GM23248 (cell line): ENCODE results near the gene PDE10A. TPM values are rescaled to one million over a fixed set of nuclear protein-coding genes. Genes with fewer than 3 reads are reported as not detected.

Source experiments
- DNase-seq: peaks from one replicate; pipeline ENCODE4 v3.0.0-alpha.2; 2015
- H2AFZ ChIP-seq: fragments of 200-600 bp; sonication (generic); 2 replicates; pipeline ENCODE4 v1.6.1; 2016; ENCODE audit warnings: antibody characterized with exemption
- H3F3A ChIP-seq: fragments of 200-600 bp; sonication (generic); 2 replicates; pipeline ENCODE4 v1.6.1; 2016; ENCODE audit warnings: mild to moderate bottlenecking, antibody characterized with exemption, mixed run types; ENCODE audit not compliant: insufficient read depth
- H3K27ac ChIP-seq: fragments of 200-600 bp; sonication (generic); 2 replicates; pipeline ENCODE4 v1.5.1; 2016; ENCODE audit warnings: mild to moderate bottlenecking
- H3K27me3 ChIP-seq: fragments of 200-600 bp; sonication (generic); replicated peaks from 2 replicates; pipeline ENCODE4 v1.6.1; 2016; ENCODE audit warnings: mild to moderate bottlenecking; ENCODE audit not compliant: insufficient read depth
- H3K36me3 ChIP-seq: fragments of 200-600 bp; sonication (generic); 2 replicates; pipeline ENCODE4 v1.6.1; 2016; ENCODE audit warnings: low read depth, mild to moderate bottlenecking
- H3K4me1 ChIP-seq: fragments of 200-600 bp; sonication (generic); 2 replicates; pipeline ENCODE4 v1.6.1; 2016; ENCODE audit warnings: mild to moderate bottlenecking; ENCODE audit not compliant: insufficient read depth
- H3K4me2 ChIP-seq: fragments of 200-600 bp; sonication (generic); one replicate; pipeline ENCODE4 v1.6.1; 2016; ENCODE audit warnings: mild to moderate bottlenecking; ENCODE audit not compliant: unreplicated experiment
- H3K4me3 ChIP-seq: fragments of 200-600 bp; sonication (generic); 2 replicates; pipeline ENCODE4 v1.5.1; 2016; ENCODE audit warnings: mild to moderate bottlenecking
- H3K79me2 ChIP-seq: fragments of 200-600 bp; sonication (generic); 2 replicates; pipeline ENCODE4 v1.6.1; 2016; ENCODE audit warnings: mild to moderate bottlenecking; ENCODE audit not compliant: insufficient read depth
- H3K9ac ChIP-seq: fragments of 200-600 bp; sonication (generic); 2 replicates; pipeline ENCODE4 v1.6.1; 2016; ENCODE audit warnings: mild to moderate bottlenecking
- H3K9me2 ChIP-seq: fragments of 200-600 bp; sonication (generic); 2 replicates; pipeline ENCODE4 v1.6.1; 2016; ENCODE audit warnings: mixed run types, mild to moderate bottlenecking, moderate library complexity; ENCODE audit not compliant: insufficient read depth
- H3K9me3 ChIP-seq: fragments of 200-600 bp; sonication (generic); one replicate; pipeline ENCODE4 v1.6.1; 2017; ENCODE audit warnings: low read depth
- H4K20me1 ChIP-seq: fragments of 200-600 bp; sonication (generic); 2 replicates; pipeline ENCODE4 v1.6.0; 2016; ENCODE audit not compliant: insufficient read depth
- EZH2 ChIP-seq: fragments of 200-600 bp; sonication (generic); IDR thresholded peaks from 2 replicates; pipeline ENCODE4 v1.6.1; 2018; ENCODE audit warnings: antibody characterized with exemption, mild to moderate bottlenecking; ENCODE audit not compliant: insufficient read depth, poor library complexity, severe bottlenecking
- EZH2phosphoT487 ChIP-seq: fragments of 200-600 bp; sonication (generic); IDR thresholded peaks from 2 replicates; pipeline ENCODE4 v1.6.1; 2018; ENCODE audit warnings: antibody characterized with exemption, moderate library complexity, mild to moderate bottlenecking, low read depth; ENCODE audit not compliant: insufficient read depth
- WGBS, 2 experiments: methylation state at CpG; one replicate each; pipeline ENCODE4 v1.1.6; 2015 to 2017; ENCODE audit warnings: low lambda C conversion rate in 2 of 2, low coverage in 1 of 2; ENCODE audit errors: missing lambda C conversion rate in 2 of 2; 5-methylcytosine and 5-hydroxymethylcytosine counted together
- in situ Hi-C: fragments of 300-500 bp; cut with MboI; formaldehyde crosslinking; loops from 2 replicates; pipeline ENCODE4 v1.15.0; 2020
- polyA plus RNA-seq: library from polyadenylated mRNA; unstranded; fragments of >200 nt; fragmentation: Nextera tagmentation; extraction: Ambion mirVana; gene quantifications from 2 replicates; pipeline ENCODE4 v1.2.1, GENCODE V29; 2016
- total RNA-seq: library from RNA; depleted of rRNA; stranded (reverse); fragments of >200 nt; shearing (Covaris generic); gene quantifications from 2 replicates; pipeline ENCODE4 v1.2.3, GENCODE V29; 2014

Gene PDE10A
- total and polyA plus RNA-seq, 2 experiments from 2014 or later = 0.11 to 0.21 TPM

- in situ Hi-C loops = no loop called here
- no peak overlapping the region for H3K4me3 ChIP-seq
- no peak overlapping the region for H3K27ac ChIP-seq
- no peak for DNase-seq
- H3K27me3 ChIP-seq = no peaks in the 10 kb centered on the region
- no peaks in the 10 kb centered on the region for H3K79me2 ChIP-seq
- H2AFZ ChIP-seq = no peak overlapping the region
- H3K4me2 ChIP-seq = no peak overlapping the region
- no peaks in the 10 kb centered on the region for H3K4me1 ChIP-seq
- TF ChIP-seq EZH2 (no peak), EZH2phosphoT487 (no peak)
- H3K9ac ChIP-seq = no peak overlapping the region
- 55% methylated on average over 14 of the region's 14 CpGs for WGBS, 2 experiments
- H3K9me3 ChIP-seq = no peaks in the 10 kb centered on the region
- H3F3A ChIP-seq = no peaks in the 10 kb centered on the region
- H3K36me3 ChIP-seq = no peaks in the 10 kb centered on the region
- H4K20me1 ChIP-seq = no peaks in the 10 kb centered on the region
- H3K9me2 ChIP-seq = no peaks in the 10 kb centered on the region
Observed at GRCh38 chr6:165317723-165318122, 345.3 kb downstream of the PDE10A start.

DNA sequence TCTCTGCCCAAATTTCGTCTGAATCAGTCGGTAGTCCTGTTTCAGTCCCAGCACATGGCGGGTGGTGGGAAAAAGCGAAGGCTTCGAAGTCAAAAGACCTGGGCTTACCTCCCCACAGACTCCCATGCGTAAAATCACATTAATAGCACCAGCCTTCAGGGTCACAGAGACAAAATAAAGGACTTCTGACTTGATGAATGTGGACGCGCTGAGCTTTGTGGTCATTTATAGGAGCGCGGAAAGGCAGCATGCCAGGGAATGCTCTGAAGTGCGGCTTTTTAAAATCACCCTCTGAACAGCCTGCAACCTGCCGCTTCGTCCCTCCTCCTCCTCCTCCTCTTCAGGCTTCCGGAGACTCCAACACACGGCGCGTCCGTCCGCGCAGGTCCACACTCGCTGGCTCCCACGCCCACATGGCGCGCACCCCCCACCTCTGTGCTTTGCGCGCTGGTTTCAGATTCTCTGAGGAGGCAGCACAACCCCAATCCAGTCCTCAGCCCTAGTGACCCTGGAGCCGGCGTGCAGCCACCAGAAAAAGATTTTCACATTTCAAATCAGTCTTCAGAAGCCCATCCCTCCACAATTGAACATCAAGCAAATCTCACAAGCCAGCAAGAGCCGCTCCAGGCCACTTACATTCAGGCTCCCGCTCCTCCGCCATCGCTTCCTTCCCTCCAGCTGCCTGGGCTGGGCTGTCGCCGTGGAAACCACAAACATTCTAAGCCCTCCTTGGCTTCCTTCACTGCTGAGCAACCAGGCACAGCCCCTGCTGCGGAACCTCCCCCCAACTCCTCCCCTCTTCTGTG lies 353.9 kb downstream of the PDE10A start, which contains the start of gene C6orf118:
C6orf118 (minus strand) TSS at position 680 of the 806 bp plus-strand sequence; CDS start at position 661, 19 bp downstream.
- Histone ChIP-seq H3K4me2 (peak within 1 kb of the TSS; percentile 92), H3K4me3 (peak within 1 kb of the TSS; percentile 71), H3K27me3 (no peaks in the 10 kb centered on the region), H4K20me1 (no peaks in the 10 kb centered on the region), H3K4me1 (no peaks in the 10 kb centered on the region), H3K9ac (peak within 1 kb of the TSS; percentile 35; the same call in 1 of the 2 replicates), H3K27ac (no peak within 1 kb of the TSS), H3K9me2 (no peaks in the 10 kb centered on the region), H2AFZ (peak within 1 kb of the TSS; percentile 87), H3K79me2 (no peaks in the 10 kb centered on the region), H3K9me3 (no peaks in the 10 kb centered on the region), H3F3A (no peaks in the 10 kb centered on the region), H3K36me3 (no peaks in the 10 kb centered on the region)
- peak; percentile 68 for DNase-seq
- in situ Hi-C loops = no loop called here
- TF ChIP-seq EZH2 (no peak), EZH2phosphoT487 (no peak)
- 10 to 11% methylated on average over 35 of the region's 35 CpGs for WGBS, 2 experiments

DNA sequence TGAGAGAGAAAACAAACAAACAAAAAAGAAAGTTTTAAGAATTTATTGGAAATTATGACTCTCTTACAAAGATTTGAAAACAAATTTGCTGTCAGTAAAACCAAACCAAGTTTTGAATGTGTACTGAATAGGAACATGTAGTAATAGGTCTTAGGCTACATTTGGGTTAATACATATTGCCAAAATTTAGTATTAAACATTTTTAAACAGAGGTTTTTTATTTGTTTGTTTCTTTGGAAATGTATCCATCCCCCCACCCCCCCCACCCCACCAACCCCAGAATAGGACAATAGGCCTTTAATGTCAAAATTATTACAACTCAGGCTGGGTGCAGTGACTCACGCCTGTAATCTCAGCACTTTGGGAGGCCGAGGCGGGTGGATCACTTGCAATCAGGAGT lies 356.1 kb downstream of the PDE10A start:
- 45 to 47% methylated on average over 3 of the region's 3 CpGs for WGBS, 2 experiments
- H3K4me3 ChIP-seq = no peak overlapping the region
- H2AFZ ChIP-seq = no peak overlapping the region
- H3K27ac ChIP-seq = no peak overlapping the region
- no peak overlapping the region for H3K9ac ChIP-seq
- no peaks in the 10 kb centered on the region for H3K9me2 ChIP-seq
- H3K79me2 ChIP-seq = no peaks in the 10 kb centered on the region
- TF ChIP-seq EZH2phosphoT487 = no peak
- no peak for TF ChIP-seq EZH2
- no peaks in the 10 kb centered on the region for H3K27me3 ChIP-seq
- in situ Hi-C loops = no loop called here
- H3K36me3 ChIP-seq = no peaks in the 10 kb centered on the region
- no peaks in the 10 kb centered on the region for H4K20me1 ChIP-seq
- DNase-seq = no peak
- H3K4me1 ChIP-seq = no peaks in the 10 kb centered on the region
- no peaks in the 10 kb centered on the region for H3F3A ChIP-seq
- H3K9me3 ChIP-seq = no peaks in the 10 kb centered on the region
- H3K4me2 ChIP-seq = no peak overlapping the region

GRCh38 chr6:165301372-165302246 lies 361.4 kb downstream of the PDE10A start:
- Histone ChIP-seq H3K4me3 (no peak overlapping the region), H4K20me1 (no peaks in the 10 kb centered on the region), H3K4me1 (no peaks in the 10 kb centered on the region), H3K9me3 (no peaks in the 10 kb centered on the region), H3K36me3 (no peaks in the 10 kb centered on the region), H3K27ac (no peak overlapping the region), H3K4me2 (no peak overlapping the region), H3K79me2 (no peaks in the 10 kb centered on the region), H2AFZ (no peak overlapping the region), H3K27me3 (no peaks in the 10 kb centered on the region), H3K9ac (no peak overlapping the region), H3F3A (no peaks in the 10 kb centered on the region), H3K9me2 (no peaks in the 10 kb centered on the region)
- 72 to 74% methylated on average over 32 to 37 of the region's 38 CpGs for WGBS, 2 experiments
- in situ Hi-C loops = no loop called here
- TF ChIP-seq EZH2 = no peak
- TF ChIP-seq EZH2phosphoT487 = no peak
- DNase-seq = no peak
